Progenitor cell of endocrine pancreas (in vitro differentiated cells): ENCODE measurements around the gene PPFIA1. TPM values are rescaled to one million over a fixed set of nuclear protein-coding genes. Genes with fewer than 3 reads are reported as not detected.

Experiments
- DNase-seq: peaks from one replicate; pipeline ENCODE4 v3.0.0; 2021; ENCODE audit warnings: low spot score; ENCODE audit not compliant: unreplicated experiment
- H3K27ac Mint-ChIP-seq: 2 replicates; pipeline ENCODE4 v1.8.0; 2021; ENCODE audit warnings: mild to moderate bottlenecking, moderate library complexity, mixed read lengths
- H3K27me3 Mint-ChIP-seq: 2 replicates; pipeline ENCODE4 v1.8.0; 2021; ENCODE audit warnings: mixed read lengths
- H3K36me3 Mint-ChIP-seq: 2 replicates; pipeline ENCODE4 v1.8.0; 2022; ENCODE audit warnings: mixed read lengths; ENCODE audit not compliant: insufficient read depth
- H3K4me1 Mint-ChIP-seq: 2 replicates; pipeline ENCODE4 v1.8.0; 2021; ENCODE audit warnings: low read depth, mixed read lengths
- H3K4me3 Mint-ChIP-seq: 2 replicates; pipeline ENCODE4 v1.8.0; 2021; ENCODE audit warnings: low read depth, mild to moderate bottlenecking, moderate library complexity, mixed read lengths
- H3K9me3 Mint-ChIP-seq: 2 replicates; pipeline ENCODE4 v1.8.0; 2021; ENCODE audit warnings: low read depth, mixed read lengths
- total RNA-seq: library from RNA; stranded (reverse); gene quantifications from 2 replicates; pipeline ENCODE4 v1.2.1, GENCODE V29; 2021
- TF ChIP-seq, protein P1 (sequence below): fragments of 200-600 bp; sonication (generic); IDR thresholded peaks from one replicate; pipeline ENCODE4 v1.5.0; 2021; ENCODE audit warnings: antibody characterized with exemption, mild to moderate bottlenecking; ENCODE audit not compliant: unreplicated experiment

The PPFIA1 gene
- total RNA-seq, 1 donor from 2014 or later: 70.8 TPM

DNA sequence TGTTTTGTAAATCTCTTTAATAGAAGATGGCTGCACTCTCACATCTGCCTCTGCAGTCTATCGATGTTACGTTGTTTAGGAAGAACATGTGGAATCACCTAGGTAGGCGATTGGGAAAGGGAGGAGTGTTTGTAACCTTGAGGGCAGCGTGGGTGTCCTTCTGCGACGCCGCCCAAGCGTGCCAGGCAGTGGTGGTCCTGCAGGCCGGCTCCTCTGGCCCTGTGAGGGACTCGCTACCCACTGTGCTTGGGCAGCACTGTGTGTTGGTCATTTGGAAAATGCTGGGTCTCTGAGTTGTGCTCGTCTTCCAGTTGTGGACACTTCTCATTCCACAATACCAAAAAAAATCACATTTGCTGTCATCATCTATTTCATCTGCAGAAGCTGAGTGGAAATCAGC is 156.9 kb downstream of the PPFIA1 start:
- Mint-ChIP-seq H3K27ac (no peak overlapping the region), H3K4me3 (no peak overlapping the region), H3K9me3 (no peaks in the 10 kb centered on the region), H3K27me3 (no peaks in the 10 kb centered on the region), H3K36me3 (peaks cover 31% of the 10 kb centered on the region), H3K4me1 (no peaks in the 10 kb centered on the region)
- TF ChIP-seq, protein P1, sequence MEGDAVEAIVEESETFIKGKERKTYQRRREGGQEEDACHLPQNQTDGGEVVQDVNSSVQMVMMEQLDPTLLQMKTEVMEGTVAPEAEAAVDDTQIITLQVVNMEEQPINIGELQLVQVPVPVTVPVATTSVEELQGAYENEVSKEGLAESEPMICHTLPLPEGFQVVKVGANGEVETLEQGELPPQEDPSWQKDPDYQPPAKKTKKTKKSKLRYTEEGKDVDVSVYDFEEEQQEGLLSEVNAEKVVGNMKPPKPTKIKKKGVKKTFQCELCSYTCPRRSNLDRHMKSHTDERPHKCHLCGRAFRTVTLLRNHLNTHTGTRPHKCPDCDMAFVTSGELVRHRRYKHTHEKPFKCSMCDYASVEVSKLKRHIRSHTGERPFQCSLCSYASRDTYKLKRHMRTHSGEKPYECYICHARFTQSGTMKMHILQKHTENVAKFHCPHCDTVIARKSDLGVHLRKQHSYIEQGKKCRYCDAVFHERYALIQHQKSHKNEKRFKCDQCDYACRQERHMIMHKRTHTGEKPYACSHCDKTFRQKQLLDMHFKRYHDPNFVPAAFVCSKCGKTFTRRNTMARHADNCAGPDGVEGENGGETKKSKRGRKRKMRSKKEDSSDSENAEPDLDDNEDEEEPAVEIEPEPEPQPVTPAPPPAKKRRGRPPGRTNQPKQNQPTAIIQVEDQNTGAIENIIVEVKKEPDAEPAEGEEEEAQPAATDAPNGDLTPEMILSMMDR: no peak
- no peak for DNase-seq

DNA sequence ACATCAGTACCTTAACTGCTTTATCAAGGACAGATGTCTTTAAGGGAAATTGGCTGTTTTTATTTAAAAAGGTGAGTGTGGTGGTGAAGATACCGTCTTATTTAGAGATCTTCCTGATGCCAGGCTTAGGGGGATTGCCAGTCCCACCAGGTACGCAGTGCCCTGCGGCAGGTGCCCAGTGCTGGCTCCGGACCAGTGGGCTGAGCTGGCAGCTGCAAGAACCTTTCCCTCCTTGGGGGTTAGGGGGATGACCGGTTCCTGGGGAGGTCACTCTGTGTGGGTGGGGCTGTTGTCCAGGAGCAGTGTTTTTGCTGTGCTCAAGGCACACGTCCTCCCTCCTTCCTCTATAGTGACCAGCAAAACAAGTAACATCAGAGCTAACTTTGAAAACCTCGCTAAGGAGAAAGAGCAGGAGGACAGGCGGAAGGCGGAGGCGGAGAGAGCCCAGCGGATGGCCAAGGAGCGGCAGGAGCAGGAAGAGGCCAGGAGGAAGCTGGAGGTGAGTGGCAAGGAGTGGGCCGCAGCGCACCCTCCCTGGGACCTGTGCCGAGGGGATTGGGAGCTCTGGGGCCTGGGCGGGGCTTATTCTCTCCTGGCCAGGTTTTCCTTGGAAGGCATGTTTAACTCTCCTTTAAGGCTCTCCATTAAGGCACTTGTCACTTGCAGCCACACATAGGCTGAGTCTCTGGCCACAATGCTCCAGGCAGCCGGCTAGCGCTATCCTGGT is 158.4 kb downstream of the PPFIA1 start:
- Mint-ChIP-seq H3K9me3 (no peaks in the 10 kb centered on the region), H3K27ac (no peak overlapping the region), H3K27me3 (no peaks in the 10 kb centered on the region), H3K4me3 (no peak overlapping the region), H3K4me1 (no peaks in the 10 kb centered on the region), H3K36me3 (peaks cover 28% of the 10 kb centered on the region)
- TF ChIP-seq, protein P1: no peak
- no peak for DNase-seq

DNA sequence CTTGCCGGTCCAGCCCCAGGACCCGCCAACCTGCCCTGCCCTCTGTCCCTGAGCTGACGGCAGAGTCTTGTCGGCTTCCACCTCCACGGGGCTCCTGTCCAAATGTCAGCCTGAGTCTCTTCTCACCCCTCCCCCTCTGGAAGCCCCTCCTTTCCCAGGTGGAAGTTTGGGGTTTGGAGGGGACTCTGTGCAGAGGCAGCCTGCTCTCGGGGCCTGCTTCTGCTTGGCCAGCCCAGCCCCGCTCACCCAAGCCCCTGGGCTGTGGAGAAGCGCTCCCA is 158.9 kb downstream of the PPFIA1 start:
- no peaks in the 10 kb centered on the region for H3K27me3 Mint-ChIP-seq
- H3K4me3 Mint-ChIP-seq: no peak overlapping the region
- H3K27ac Mint-ChIP-seq: no peak overlapping the region
- no peaks in the 10 kb centered on the region for H3K9me3 Mint-ChIP-seq
- peaks cover 27% of the 10 kb centered on the region for H3K36me3 Mint-ChIP-seq
- TF ChIP-seq, protein P1: no peak
- no peaks in the 10 kb centered on the region for H3K4me1 Mint-ChIP-seq
- no peak for DNase-seq

DNA sequence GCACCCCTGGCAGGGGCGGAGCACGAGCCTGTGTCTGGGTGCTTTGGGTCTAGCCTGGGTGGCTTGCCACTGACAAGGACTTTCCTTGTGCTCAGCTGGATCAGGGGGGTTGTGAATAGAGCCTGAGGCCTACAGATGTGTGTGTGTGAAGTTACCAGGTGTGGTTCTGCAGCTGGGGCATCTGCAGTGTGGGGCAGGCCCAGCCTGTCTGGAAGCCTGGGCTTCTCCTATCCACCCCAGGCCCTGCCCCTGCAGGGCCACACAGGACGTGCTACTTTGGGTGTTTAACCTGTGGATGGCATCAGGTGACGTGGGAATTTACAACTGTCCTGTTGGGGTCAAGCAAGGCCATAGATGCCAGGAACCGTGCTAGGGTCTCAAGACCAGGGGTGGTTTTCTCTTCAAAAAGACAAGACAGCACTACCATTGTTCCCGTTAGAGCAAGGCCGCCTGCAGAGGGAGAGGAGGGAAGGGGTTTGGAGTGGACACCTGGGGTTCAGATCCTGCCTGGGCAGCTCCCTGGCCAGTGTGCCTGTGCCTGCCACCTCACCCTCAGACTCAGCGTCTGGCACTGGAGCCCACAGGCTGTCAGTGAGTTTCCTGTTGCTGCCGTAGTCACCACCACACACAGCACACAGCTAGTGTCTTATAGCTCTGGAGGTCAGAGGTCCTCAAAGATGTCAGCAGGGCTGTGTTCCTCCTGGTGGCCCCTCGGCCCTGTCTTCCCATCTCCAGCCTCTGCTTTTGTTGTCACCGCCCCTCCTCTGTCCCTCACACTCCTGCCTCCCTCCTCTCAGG is 159.4 kb downstream of the PPFIA1 start:
- TF ChIP-seq, protein P1: no peak
- DNase-seq: no peak
- Mint-ChIP-seq H3K9me3 (no peaks in the 10 kb centered on the region), H3K27ac (peak overlapping the region; percentile 90), H3K4me1 (no peaks in the 10 kb centered on the region), H3K36me3 (peaks cover 29% of the 10 kb centered on the region), H3K27me3 (no peaks in the 10 kb centered on the region), H3K4me3 (no peak overlapping the region)

DNA sequence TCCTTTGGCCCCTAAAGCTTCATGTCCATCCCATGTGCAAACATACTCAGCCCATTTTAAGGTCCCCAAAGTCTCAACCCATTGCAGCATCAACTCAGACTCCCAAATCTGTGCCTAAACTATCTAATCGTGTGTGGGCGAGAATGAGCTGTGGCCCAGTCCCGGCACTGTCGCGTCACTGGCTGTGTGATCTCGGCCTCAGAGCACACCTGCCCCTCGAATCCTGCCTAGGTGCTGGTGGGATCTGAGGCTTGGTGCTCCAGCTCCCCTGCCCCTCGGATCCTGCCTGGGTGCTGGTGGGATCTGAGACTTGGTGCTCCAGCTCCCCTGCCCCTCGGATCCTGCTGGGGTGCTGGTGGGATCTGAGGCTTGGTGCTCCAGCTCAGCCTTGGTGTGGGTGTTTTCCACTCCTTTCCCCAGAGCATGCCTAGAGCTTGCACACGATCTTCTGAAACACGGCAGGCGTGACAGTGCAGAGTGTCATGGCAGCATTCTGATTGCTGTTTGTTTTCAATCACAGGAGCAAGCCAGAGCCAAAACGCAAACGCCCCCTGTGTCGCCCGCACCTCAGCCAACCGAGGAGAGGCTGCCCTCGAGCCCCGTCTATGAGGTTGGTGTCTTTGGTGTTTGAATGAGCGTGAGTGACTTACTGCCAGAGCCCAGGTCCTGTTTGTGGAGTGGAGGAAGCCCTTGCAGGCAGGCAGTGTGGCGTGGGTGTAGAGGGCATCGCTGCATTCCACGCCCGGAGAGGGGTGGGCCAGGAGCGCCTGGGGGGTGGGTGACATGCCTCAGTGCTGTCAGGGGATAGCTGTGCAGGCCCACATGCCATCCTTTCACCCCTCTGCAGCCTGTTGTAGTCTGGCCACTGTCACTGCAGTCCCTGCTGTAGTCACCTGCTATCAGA is 160.4 kb downstream of the PPFIA1 start:
- Mint-ChIP-seq H3K27ac (peak overlapping the region; percentile 90), H3K4me1 (no peaks in the 10 kb centered on the region), H3K4me3 (no peak overlapping the region), H3K27me3 (no peaks in the 10 kb centered on the region), H3K9me3 (no peaks in the 10 kb centered on the region), H3K36me3 (peaks cover 26% of the 10 kb centered on the region)
- TF ChIP-seq, protein P1: no peak
- no peak for DNase-seq
